Neutrophil (primary cell): ENCODE measurements around the gene PLCB4.
"Not testable (repeated sequence)": the region's sequence is repeated elsewhere in the genome, so short reads cannot be mapped to it uniquely, and the experiment has no call there.

Experiments used
- H3K27ac ChIP-seq: fragments of 200-600 bp; sonication (generic); 2 replicates; pipeline ENCODE4 v1.5.1; 2016; ENCODE audit warnings: mild to moderate bottlenecking, moderate library complexity
- H3K27me3 ChIP-seq: fragments of 200-600 bp; sonication (generic); 2 replicates; pipeline ENCODE4 v1.6.0; 2016; ENCODE audit warnings: mild to moderate bottlenecking
- H3K36me3 ChIP-seq: fragments of 200-600 bp; sonication (generic); 2 replicates; pipeline ENCODE4 v1.5.1; 2017
- H3K4me1 ChIP-seq, 2 experiments: fragments of 200-600 bp in 1 of 2; sonication (generic) in 1 of 2; 1 replicate in 1 of 2; 2 replicates in 1 of 2; pipeline versions ENCODE4 v1.5.1 to v1.6.1; 2013 to 2016; ENCODE audit warnings: low read depth in 1 of 2, low read length in 1 of 2, mild to moderate bottlenecking in 1 of 2, moderate library complexity in 1 of 2; ENCODE audit not compliant: control insufficient read depth in 1 of 2, insufficient read depth in 1 of 2
- H3K4me3 ChIP-seq, 2 experiments: fragments of 200-600 bp in 1 of 2; sonication (generic) in 1 of 2; 1 replicate in 1 of 2; 2 replicates in 1 of 2; pipeline ENCODE4 v1.5.1; 2013 to 2016; ENCODE audit warnings: low read depth in 1 of 2, low read length in 1 of 2, mild to moderate bottlenecking in 1 of 2, moderate library complexity in 1 of 2
- H3K9me3 ChIP-seq: fragments of 200-600 bp; sonication (generic); 2 replicates; pipeline ENCODE4 v1.5.1; 2016
- CTCF ChIP-seq: fragments of 200-600 bp; sonication (generic); IDR thresholded peaks from 2 replicates; pipeline ENCODE4 v1.5.1; 2016; ENCODE audit warnings: antibody characterized with exemption

PLCB4 gene

GRCh38 chr20:9146649-9147048 is 77.8 kb downstream of the PLCB4 start:
- Histone ChIP-seq H3K27me3 (no peaks in the 10 kb centered on the region), H3K4me3 (no peak overlapping the region), H3K9me3 (no peaks in the 10 kb centered on the region), H3K27ac (no peak overlapping the region), H3K36me3 (no peaks in the 10 kb centered on the region), H3K4me1 (peaks cover 5 to 21% of the 10 kb centered on the region in 2 experiments)
- no peak for TF ChIP-seq CTCF

GRCh38 chr20:9147547-9148024 is 78.7 kb downstream of the PLCB4 start:
- Histone ChIP-seq H3K36me3 (no peaks in the 10 kb centered on the region), H3K4me3 (no peak overlapping the region), H3K27ac (no peak overlapping the region), H3K9me3 (no peaks in the 10 kb centered on the region), H3K27me3 (no peaks in the 10 kb centered on the region), H3K4me1 (peaks cover 5 to 21% of the 10 kb centered on the region in 2 experiments)
- TF ChIP-seq CTCF = no peak

- Histone ChIP-seq H3K36me3 (no peaks in the 10 kb centered on the region), H3K4me1 (peaks cover 5 to 21% of the 10 kb centered on the region in 2 experiments), H3K9me3 (no peaks in the 10 kb centered on the region), H3K27ac (no peak overlapping the region), H3K4me3 (no peak overlapping the region), H3K27me3 (no peaks in the 10 kb centered on the region)
- no peak for TF ChIP-seq CTCF
Measured at GRCh38 chr20:9148291-9148690, 79.4 kb downstream of the PLCB4 start.

GRCh38 chr20:9149087-9149486 is 80.2 kb downstream of the PLCB4 start:
- Histone ChIP-seq H3K36me3 (no peaks in the 10 kb centered on the region), H3K4me1 (peaks cover 5 to 21% of the 10 kb centered on the region in 2 experiments), H3K4me3 (no peak overlapping the region), H3K27me3 (no peaks in the 10 kb centered on the region), H3K27ac (no peak overlapping the region), H3K9me3 (no peaks in the 10 kb centered on the region)
- no peak for TF ChIP-seq CTCF

- H3K4me1 ChIP-seq = peaks cover 5 to 19% of the 10 kb centered on the region in 2 experiments
- H3K4me3 ChIP-seq = no peak overlapping the region
- no peaks in the 10 kb centered on the region for H3K9me3 ChIP-seq
- no peak overlapping the region for H3K27ac ChIP-seq
- H3K27me3 ChIP-seq = no peaks in the 10 kb centered on the region
- no peaks in the 10 kb centered on the region for H3K36me3 ChIP-seq
- no peak for TF ChIP-seq CTCF
Measured at GRCh38 chr20:9149796-9150195, 80.9 kb downstream of the PLCB4 start.

- Histone ChIP-seq H3K27me3 (no peaks in the 10 kb centered on the region), H3K36me3 (no peaks in the 10 kb centered on the region), H3K4me1 (peaks cover 5 to 12% of the 10 kb centered on the region in 2 experiments)
Measured at GRCh38 chr20:9150679-9151078, 81.8 kb downstream of the PLCB4 start.

GRCh38 chr20:9152139-9152538 is 83.3 kb downstream of the PLCB4 start:
- not testable (repeated sequence) for H3K27ac ChIP-seq, H3K4me3 ChIP-seq, H3K27me3 ChIP-seq, H3K9me3 ChIP-seq, H3K36me3 ChIP-seq
- peaks cover 5 to 10% of the 10 kb centered on the region in 2 experiments for H3K4me1 ChIP-seq

More at GRCh38 chr20:9150679-9151078, 81.8 kb downstream of the PLCB4 start:
- no peaks in the 10 kb centered on the region for H3K9me3 ChIP-seq
- H3K27ac ChIP-seq = no peak overlapping the region
- H3K4me3 ChIP-seq = no peak overlapping the region
- no peak for TF ChIP-seq CTCF
